ENCODE data around the gene SAMSN1. TPM values are rescaled to one million over a fixed set of nuclear protein-coding genes. Genes with fewer than 3 reads are reported as not detected.

Gene SAMSN1
- total RNA-seq, 1 donor from 2014 or later = 18.2 TPM

DNA sequence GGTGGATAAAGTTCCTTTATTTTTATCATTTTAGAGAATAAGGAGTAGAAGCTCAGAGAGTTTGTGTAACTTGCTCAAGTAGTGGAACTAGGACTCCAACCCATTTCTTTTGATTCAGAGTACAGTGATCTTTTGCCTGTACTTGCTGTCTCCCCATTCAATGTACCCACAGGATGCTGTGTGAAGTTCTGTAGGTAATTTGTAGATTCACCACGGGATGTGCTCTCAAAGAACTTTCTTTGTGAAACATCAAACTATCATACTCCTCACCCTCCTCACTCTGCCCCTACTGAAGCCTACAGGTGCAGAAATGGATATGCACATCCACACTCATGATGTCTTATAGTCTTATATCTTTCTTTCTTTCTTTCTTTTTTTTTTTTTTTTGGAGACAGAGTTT lies 97.3 kb downstream of the SAMSN1 start:
- TF ChIP-seq, protein P1, sequence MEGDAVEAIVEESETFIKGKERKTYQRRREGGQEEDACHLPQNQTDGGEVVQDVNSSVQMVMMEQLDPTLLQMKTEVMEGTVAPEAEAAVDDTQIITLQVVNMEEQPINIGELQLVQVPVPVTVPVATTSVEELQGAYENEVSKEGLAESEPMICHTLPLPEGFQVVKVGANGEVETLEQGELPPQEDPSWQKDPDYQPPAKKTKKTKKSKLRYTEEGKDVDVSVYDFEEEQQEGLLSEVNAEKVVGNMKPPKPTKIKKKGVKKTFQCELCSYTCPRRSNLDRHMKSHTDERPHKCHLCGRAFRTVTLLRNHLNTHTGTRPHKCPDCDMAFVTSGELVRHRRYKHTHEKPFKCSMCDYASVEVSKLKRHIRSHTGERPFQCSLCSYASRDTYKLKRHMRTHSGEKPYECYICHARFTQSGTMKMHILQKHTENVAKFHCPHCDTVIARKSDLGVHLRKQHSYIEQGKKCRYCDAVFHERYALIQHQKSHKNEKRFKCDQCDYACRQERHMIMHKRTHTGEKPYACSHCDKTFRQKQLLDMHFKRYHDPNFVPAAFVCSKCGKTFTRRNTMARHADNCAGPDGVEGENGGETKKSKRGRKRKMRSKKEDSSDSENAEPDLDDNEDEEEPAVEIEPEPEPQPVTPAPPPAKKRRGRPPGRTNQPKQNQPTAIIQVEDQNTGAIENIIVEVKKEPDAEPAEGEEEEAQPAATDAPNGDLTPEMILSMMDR (IDR thresholded peaks at IDR 0.05) = no peak
- Histone ChIP-seq H3K27me3 (no peaks in the 10 kb centered on the region), H3K27ac (no peak overlapping the region), H3K4me3 (no peak overlapping the region), H3K4me1 (no peaks in the 10 kb centered on the region), H3K9me3 (no peaks in the 10 kb centered on the region), H3K36me3 (no peaks in the 10 kb centered on the region)
- ATAC-seq (no peak), DNase-seq (no peak)
- intact Hi-C loops (cut with DNase I) = no loop called here

DNA sequence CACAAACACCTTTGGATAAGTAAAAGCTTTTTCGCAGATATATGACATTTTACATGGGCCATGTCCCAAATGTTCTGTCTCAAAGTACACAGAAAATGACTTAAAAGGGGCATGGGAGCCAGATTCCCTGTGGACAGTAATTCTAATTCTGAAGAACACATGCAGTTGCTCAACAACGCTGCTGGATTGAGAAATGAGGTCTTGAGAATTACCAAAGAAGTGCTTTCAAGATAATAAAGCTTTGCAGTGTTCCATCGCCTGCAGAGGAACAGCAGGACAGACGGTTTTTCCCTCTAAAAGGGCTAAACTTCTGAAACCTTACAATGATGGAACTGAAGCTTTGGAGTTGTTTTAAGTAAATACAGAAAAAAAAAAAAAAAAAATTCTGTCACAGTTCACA lies 107.9 kb downstream of the SAMSN1 start:
- Histone ChIP-seq H3K36me3 (no peaks in the 10 kb centered on the region), H3K9me3 (no peaks in the 10 kb centered on the region), H3K4me3 (no peak overlapping the region), H3K4me1 (no peaks in the 10 kb centered on the region), H3K27ac (no peak overlapping the region), H3K27me3 (no peaks in the 10 kb centered on the region)
- intact Hi-C loops (cut with DNase I) = no loop called here
- TF ChIP-seq, protein P1 (IDR thresholded peaks at IDR 0.05) = no peak
- ATAC-seq = no peak
- DNase-seq = no peak

DNA sequence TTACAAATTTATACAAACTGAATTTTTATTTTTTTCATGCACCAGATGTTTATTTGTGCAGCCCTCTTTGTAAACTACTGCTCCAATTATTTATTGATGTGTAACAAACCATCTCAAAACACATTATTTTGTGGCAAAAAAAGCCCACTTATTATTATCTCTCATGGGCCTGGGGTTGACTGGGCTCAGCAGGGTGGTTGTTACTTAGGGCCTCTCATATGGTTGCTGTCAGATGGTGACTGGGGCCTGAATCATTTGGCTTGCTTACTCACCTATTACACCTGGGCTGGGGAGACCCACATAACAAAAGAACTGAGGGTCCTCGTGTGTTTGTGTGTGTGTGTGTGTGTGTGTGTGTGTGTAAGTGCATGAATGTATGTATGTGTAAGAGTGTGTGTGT lies 110.7 kb downstream of the SAMSN1 start:
- no peaks in the 10 kb centered on the region for H3K36me3 ChIP-seq
- H3K4me1 ChIP-seq = no peaks in the 10 kb centered on the region
- TF ChIP-seq, protein P1 (IDR thresholded peaks at IDR 0.05) = no peak
- H3K27me3 ChIP-seq = no peaks in the 10 kb centered on the region
- ATAC-seq = no peak
- no peak for DNase-seq
- H3K27ac ChIP-seq = no peak overlapping the region
- H3K4me3 ChIP-seq = no peak overlapping the region
- intact Hi-C loops (cut with DNase I) = no loop called here
- no peaks in the 10 kb centered on the region for H3K9me3 ChIP-seq

Other genes with a start within 250 kb of the SAMSN1 start
- gene HSPA13, start 163.2 kb downstream of the SAMSN1 start, total RNA-seq = 24.9 TPM